Effector memory CD8-positive, alpha-beta T cell (primary cell): ENCODE data around the gene PTPN2.

ENCODE experiments used
- ATAC-seq: fragments of 150-1000 bp; cut with Tn5 transposase; replicated peaks from 2 replicates; pipeline ENCODE4 v1.10.0; 2021; ENCODE audit warnings: mild to moderate bottlenecking, moderate library complexity
- DNase-seq, 3 experiments: peaks; one replicate each; pipeline ENCODE4 v3.0.0; 2021
- H3K27ac Mint-ChIP-seq, 2 donors: one replicate each; pipeline ENCODE4 v1.8.0; 2022; ENCODE audit warnings: mild to moderate bottlenecking in 2 of 2, mixed read lengths in 2 of 2, moderate library complexity in 2 of 2
- H3K27me3 Mint-ChIP-seq, 2 donors: one replicate each; pipeline ENCODE4 v1.8.0; 2022; ENCODE audit warnings: mixed read lengths in 2 of 2
- H3K36me3 Mint-ChIP-seq: one replicate; pipeline ENCODE4 v1.8.0; 2022; ENCODE audit warnings: mild to moderate bottlenecking, moderate library complexity, mixed read lengths; ENCODE audit not compliant: insufficient read depth
- H3K4me1 Mint-ChIP-seq, 2 donors: one replicate each; pipeline ENCODE4 v1.8.0; 2022; ENCODE audit warnings: low read depth in 2 of 2, mixed read lengths in 2 of 2
- H3K4me3 Mint-ChIP-seq, 2 donors: one replicate each; pipeline ENCODE4 v1.8.0; 2022; ENCODE audit warnings: mild to moderate bottlenecking in 2 of 2, mixed read lengths in 2 of 2, moderate library complexity in 2 of 2
- H3K9me3 Mint-ChIP-seq, 2 donors: one replicate each; pipeline ENCODE4 v1.8.0; 2022; ENCODE audit warnings: mixed read lengths in 2 of 2
- total RNA-seq, 9 experiments: gene quantifications; one replicate each; lab custom pipeline; 2026; lab: John Stamatoyannopoulos, UW

PTPN2 gene
- total RNA-seq = 64.3 to 110 (median 88.1) reads per million in 9 experiments

DNA sequence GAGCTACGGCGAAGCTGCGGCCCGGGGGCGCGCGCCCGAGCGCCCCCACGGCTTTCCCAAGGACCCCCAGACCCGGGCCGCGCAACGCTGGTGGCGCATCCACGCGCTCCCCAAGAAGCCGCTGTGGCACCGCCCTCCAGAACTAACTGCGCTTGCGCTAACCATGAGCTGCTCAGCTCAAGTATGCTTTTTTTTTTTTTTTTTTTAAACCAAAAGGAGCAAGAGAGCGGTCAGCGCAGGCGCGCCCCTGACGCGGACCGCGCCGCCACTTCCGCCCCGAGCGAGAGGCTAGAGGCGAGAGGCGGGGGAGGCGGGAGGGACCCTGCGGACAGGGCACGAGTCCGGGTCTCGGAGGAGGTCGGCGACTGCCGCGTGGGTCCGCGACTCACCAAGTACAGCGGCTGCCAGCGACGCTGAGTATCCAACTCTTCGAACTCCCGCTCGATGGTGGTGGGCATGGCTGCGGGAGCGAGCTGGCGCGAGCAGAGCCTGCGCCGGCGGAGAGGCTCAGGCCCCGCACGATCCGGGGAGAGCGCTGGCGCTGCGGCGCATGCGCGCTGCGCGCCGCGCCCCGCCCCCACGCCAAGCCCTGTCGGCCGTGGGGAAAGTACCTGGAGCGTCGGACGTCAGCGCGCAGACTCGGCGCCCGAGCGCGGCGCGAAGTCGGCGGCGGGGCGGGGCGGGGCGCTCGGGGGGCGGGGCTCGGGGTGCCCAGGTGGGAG is at the start of gene PTPN2:
PTPN2 (minus strand) TSS at position 554 of the 722 bp plus-strand sequence; CDS start at position 458, 96 bp downstream.
- H3K4me1 Mint-ChIP-seq = peaks cover 35 to 41% of the 10 kb centered on the region in 2 donors
- H3K9me3 Mint-ChIP-seq = no peaks in the 10 kb centered on the region
- peaks cover 24% of the 10 kb centered on the region for H3K36me3 Mint-ChIP-seq
- ATAC-seq (peak; percentile 83), DNase-seq (peak; percentile 87 to 91 (median 90))
- peak within 1 kb of the TSS; percentile 89 to 94 for H3K4me3 Mint-ChIP-seq
- peak within 1 kb of the TSS; percentile 96 to 97 for H3K27ac Mint-ChIP-seq
- H3K27me3 Mint-ChIP-seq = no peaks in the 10 kb centered on the region

DNA sequence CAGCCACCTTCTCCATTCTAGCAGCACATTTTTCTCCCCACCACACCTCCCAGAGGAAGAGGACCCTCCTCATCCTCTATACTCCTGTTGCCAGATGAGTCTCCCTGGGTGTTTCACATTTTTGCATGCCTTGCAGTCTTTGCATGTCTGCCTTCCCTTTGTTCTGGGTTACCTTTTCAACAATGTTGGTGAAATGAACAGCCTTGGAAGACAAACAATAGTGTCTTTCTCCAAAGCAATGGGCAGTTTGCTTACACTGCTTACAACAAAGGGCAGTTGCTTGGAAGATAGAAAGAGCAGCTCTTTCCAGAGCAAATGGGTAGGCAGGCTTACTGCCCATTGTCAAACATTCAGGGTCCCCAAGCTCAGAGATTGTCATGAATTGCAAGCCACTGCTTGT is 49.3 kb upstream of the PTPN2 start:
- Mint-ChIP-seq H3K4me3 (no peak overlapping the region), H3K9me3 (no peaks in the 10 kb centered on the region), H3K36me3 (peaks cover 6% of the 10 kb centered on the region), H3K27ac (peak overlapping the region in 1 of 2 donors; percentile 44), H3K27me3 (peaks cover 0 to 8% of the 10 kb centered on the region in 2 donors), H3K4me1 (peaks cover 18 to 23% of the 10 kb centered on the region in 2 donors)
- no peak for ATAC-seq
- no peak for DNase-seq

DNA sequence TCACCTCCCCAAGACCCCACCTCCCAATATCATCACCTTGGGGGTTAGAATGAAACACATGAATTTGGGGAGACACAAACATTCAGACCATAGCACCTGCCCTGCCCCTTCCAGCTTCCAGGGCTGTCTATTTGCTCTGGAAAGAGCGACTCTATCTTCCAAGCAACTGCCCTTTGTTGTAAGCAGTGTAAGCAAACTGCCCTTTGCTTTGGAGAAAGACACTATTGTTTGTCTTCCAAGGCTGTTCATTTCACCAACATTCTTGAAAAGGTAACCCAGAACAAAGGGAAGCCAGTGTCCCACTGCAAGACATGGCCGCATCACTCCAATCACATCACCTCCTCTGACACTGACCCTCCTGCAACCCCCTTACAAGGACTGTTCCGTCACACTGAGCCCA is 46.9 kb upstream of the PTPN2 start:
- Mint-ChIP-seq H3K4me1 (peaks cover 18 to 23% of the 10 kb centered on the region in 2 donors), H3K27ac (peak overlapping the region in 1 of 2 donors; percentile 92), H3K9me3 (no peaks in the 10 kb centered on the region), H3K27me3 (peaks cover 0 to 5% of the 10 kb centered on the region in 2 donors), H3K4me3 (no peak overlapping the region), H3K36me3 (peaks cover 3% of the 10 kb centered on the region)
- ATAC-seq (no peak), DNase-seq (no peak)

DNA sequence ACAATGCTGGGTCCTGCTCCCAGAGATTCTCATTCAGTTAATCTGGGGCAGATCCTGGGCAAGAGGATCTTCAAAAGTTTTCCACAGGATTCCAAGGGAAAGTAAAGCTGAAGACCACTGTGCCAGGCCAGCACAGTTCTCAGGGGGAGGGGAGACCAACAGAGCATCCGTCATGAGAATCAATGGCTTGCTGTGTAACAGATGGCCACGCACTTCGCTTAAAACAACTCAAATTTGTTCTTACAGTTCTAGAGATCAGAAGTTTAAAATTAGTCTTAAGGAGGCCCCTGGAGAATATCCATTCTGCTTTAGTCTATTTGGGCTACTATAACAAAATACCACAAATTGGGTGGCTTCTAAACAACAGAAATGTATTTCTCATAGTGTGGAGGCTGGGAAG is 46.3 kb upstream of the PTPN2 start:
- ATAC-seq (no peak), DNase-seq (no peak)
- Mint-ChIP-seq H3K9me3 (no peaks in the 10 kb centered on the region), H3K4me1 (peaks cover 18 to 23% of the 10 kb centered on the region in 2 donors), H3K4me3 (peak overlapping the region in 1 of 2 donors; percentile 25), H3K27ac (peak overlapping the region; percentile 46 to 92), H3K27me3 (no peaks in the 10 kb centered on the region), H3K36me3 (peaks cover 3% of the 10 kb centered on the region)

DNA sequence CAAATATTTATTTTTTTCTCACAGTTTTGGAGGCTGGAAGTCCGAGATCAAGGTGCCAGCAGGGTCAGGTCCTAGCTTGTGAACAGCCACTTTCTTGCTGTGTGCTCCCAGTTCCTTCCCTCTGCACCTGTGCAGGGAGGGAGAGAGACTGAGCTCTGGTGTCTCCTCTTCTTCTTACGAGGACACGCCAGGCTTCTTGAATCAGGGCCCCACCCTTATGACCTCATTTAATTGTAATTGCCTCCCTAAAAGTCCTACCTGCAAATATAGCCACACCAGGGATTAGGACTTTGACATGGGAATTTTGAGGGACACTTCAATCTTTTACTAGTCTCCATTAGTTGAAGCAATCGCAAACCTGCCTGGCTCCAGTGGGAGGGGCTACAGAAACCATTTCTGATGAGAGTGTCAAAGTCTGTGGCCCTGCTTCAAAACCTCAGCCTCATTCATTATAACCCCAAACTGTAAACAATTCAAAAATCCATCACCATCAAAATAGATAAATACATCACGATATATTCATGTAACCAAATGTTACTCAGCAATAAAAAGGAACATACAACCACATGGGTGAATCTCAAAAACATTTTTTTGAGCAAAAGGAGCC is 45.5 kb upstream of the PTPN2 start:
- Mint-ChIP-seq H3K4me3 (peak overlapping the region; percentile 22 to 25), H3K4me1 (peaks cover 16 to 21% of the 10 kb centered on the region in 2 donors), H3K9me3 (no peaks in the 10 kb centered on the region), H3K27me3 (no peaks in the 10 kb centered on the region), H3K36me3 (peaks cover 3% of the 10 kb centered on the region), H3K27ac (peak overlapping the region; percentile 46 to 92)
- peak; percentile 84 for ATAC-seq
- DNase-seq = peak; percentile 24 to 48 (median 33)

DNA sequence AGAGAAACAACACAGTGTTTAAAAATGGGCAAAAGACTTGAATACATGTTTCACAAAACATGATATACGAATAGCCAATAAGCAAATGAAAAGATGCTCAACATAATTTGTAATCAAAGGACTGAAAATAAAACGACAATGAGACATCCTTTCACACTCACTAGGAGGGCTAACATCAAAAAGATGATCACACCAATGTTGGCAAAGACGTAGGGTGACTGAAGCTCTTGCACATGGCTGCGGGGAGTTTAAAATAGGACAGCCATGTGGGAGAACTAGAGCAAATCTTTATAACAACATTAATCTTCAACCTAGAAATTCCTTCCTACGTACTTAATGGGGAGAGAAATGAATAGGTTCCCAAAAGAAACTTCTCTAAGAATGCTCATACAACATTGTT is 44.6 kb upstream of the PTPN2 start:
- H3K36me3 Mint-ChIP-seq = peaks cover 3% of the 10 kb centered on the region
- no peaks in the 10 kb centered on the region for H3K9me3 Mint-ChIP-seq
- no peak overlapping the region for H3K27ac Mint-ChIP-seq
- ATAC-seq (no peak), DNase-seq (no peak)
- H3K4me3 Mint-ChIP-seq = no peak overlapping the region
- peaks cover 14 to 19% of the 10 kb centered on the region in 2 donors for H3K4me1 Mint-ChIP-seq
- H3K27me3 Mint-ChIP-seq = no peaks in the 10 kb centered on the region

DNA sequence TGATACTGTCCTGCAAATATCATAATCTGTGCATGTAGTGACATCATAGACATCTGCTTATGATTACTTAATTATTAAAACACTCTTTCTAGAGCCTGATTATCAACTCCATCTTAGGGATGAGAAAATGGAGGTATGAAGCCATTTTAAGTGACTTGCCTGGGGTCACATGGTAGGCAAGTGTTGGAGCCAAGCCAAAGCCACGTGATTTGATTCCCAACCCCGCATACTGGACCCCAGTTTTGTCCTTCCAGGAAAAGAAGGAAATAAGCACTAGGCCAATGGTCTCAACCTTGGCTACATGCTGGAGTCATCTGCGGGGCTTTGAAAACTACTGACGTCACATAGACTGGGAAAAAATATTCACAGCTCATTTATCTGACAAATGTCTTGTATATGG is 44.2 kb upstream of the PTPN2 start:
- Mint-ChIP-seq H3K4me3 (no peak overlapping the region), H3K9me3 (no peaks in the 10 kb centered on the region), H3K4me1 (peaks cover 12 to 19% of the 10 kb centered on the region in 2 donors), H3K27ac (no peak overlapping the region), H3K27me3 (no peaks in the 10 kb centered on the region), H3K36me3 (peaks cover 3% of the 10 kb centered on the region)
- ATAC-seq (no peak), DNase-seq (no peak)

DNA sequence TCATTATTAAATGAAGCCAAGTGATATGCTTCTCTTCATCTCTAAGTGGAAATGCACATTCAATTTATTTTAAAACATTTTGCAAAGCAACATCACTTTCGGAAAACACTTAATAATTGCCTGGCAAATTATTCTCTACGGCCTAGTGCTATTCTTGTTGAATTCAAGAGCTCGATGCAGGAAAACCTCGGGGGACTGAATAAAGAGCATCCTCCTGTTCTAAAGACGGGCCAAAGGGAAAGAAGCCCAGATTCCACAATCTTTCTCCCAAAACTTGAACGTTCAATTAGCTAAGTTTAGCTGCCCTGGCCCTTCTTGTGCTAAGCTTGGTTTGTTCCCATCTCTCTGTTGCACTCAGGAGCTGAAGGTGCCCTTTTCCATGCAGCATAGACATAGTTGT is 40.6 kb upstream of the PTPN2 start:
- H3K27ac Mint-ChIP-seq = no peak overlapping the region
- no peak overlapping the region for H3K4me3 Mint-ChIP-seq
- H3K36me3 Mint-ChIP-seq = no peaks in the 10 kb centered on the region
- DNase-seq = no peak
- no peaks in the 10 kb centered on the region for H3K9me3 Mint-ChIP-seq
- H3K27me3 Mint-ChIP-seq = no peaks in the 10 kb centered on the region
- ATAC-seq = no peak
- peaks cover 16 to 32% of the 10 kb centered on the region in 2 donors for H3K4me1 Mint-ChIP-seq

DNA sequence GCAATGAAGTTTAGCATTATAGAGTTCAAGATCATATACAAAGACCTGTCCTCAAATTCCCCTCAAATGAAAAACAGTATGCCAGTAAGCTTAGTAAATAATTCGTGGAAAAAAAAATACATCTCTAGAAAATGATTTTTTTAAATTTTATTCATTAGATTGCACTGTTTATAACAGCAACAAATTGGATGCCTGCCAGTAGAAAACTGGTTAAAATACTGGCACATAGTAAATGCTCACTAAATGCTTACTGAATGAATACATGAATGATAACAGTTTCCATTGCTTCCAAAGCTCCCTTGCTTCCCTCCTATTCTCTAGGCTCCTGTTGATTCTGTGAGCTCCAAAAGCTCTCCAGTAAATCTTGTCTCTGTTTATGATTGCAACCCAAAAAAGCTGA is 38.2 kb upstream of the PTPN2 start:
- H3K27me3 Mint-ChIP-seq = no peaks in the 10 kb centered on the region
- H3K27ac Mint-ChIP-seq = no peak overlapping the region
- H3K36me3 Mint-ChIP-seq = no peaks in the 10 kb centered on the region
- peak overlapping the region in 1 of 2 donors; percentile 25 for H3K4me3 Mint-ChIP-seq
- peaks cover 14 to 32% of the 10 kb centered on the region in 2 donors for H3K4me1 Mint-ChIP-seq
- ATAC-seq (no peak), DNase-seq (no peak)
- no peaks in the 10 kb centered on the region for H3K9me3 Mint-ChIP-seq

DNA sequence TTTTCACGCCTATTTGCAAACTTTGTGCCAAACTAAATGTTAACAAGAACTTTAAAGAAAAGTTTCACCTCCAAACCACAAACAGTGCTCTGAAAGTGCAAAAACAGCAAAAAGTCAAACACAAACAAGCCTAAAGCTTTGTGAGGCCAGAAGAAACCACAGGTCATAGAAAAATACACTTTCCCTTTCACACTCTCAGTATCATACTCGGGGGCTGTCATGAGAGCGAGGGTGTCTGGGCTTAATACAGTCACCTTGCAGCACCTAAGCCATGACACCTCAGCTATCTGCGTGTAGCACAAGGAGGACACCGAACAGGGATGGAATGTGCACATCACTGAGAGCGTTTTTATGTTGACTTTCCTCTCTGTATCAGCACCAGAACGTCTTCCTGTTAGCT is 37.1 kb upstream of the PTPN2 start:
- Mint-ChIP-seq H3K27ac (peak overlapping the region; percentile 38 to 74), H3K36me3 (no peaks in the 10 kb centered on the region), H3K4me3 (peak overlapping the region; percentile 44 to 58), H3K9me3 (no peaks in the 10 kb centered on the region), H3K4me1 (peaks cover 14 to 32% of the 10 kb centered on the region in 2 donors), H3K27me3 (no peaks in the 10 kb centered on the region)
- DNase-seq = peak; percentile 52 to 63 (median 53)
- ATAC-seq = peak; percentile 93

DNA sequence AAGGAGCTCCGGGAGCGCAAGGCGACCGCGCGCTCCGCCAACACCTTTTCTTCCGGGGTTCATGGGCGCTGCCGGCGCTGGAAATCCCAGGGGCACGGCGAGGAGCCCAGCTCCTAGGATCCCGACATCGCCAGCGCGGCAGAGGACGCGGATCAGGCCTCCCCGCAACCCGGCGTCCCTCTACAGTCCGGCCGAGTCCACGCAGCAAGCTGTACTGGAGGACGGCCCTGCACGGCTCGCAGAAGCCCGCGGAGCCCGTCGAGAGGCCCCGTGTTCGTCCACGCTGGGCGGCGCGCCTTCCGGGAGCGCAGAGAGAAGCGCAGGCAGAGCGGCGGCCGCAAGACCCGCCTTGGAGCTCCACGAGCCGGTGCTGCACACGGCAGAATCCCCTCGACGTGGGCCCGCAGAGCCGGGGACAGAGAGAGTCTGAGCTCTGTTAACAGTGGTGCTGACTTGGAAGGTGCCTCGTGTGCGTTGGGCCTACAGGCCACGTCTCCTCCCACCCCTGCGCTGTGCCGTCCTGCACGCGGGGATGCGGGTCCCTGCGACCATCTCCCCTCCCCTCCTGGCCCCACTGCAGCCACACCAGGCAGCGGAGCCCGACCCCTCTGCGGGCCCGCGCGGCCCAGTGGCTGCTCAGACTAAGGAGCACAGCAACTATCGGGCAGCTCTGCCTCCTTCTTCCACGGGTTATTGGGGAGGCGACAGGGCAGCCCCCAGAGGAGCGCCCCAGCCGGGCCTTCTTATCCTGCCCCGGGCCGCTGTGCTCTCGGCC is 28.1 kb upstream of the PTPN2 start:
- H3K27me3 Mint-ChIP-seq = no peaks in the 10 kb centered on the region
- peaks cover 4 to 7% of the 10 kb centered on the region in 2 donors for H3K4me1 Mint-ChIP-seq
- DNase-seq (no peak), ATAC-seq (no peak)
- peaks cover 0 to 1% of the 10 kb centered on the region in 2 donors for H3K9me3 Mint-ChIP-seq
- H3K4me3 Mint-ChIP-seq = peak overlapping the region in 1 of 2 donors; percentile 7
- H3K27ac Mint-ChIP-seq = no peak overlapping the region
- no peaks in the 10 kb centered on the region for H3K36me3 Mint-ChIP-seq

DNA sequence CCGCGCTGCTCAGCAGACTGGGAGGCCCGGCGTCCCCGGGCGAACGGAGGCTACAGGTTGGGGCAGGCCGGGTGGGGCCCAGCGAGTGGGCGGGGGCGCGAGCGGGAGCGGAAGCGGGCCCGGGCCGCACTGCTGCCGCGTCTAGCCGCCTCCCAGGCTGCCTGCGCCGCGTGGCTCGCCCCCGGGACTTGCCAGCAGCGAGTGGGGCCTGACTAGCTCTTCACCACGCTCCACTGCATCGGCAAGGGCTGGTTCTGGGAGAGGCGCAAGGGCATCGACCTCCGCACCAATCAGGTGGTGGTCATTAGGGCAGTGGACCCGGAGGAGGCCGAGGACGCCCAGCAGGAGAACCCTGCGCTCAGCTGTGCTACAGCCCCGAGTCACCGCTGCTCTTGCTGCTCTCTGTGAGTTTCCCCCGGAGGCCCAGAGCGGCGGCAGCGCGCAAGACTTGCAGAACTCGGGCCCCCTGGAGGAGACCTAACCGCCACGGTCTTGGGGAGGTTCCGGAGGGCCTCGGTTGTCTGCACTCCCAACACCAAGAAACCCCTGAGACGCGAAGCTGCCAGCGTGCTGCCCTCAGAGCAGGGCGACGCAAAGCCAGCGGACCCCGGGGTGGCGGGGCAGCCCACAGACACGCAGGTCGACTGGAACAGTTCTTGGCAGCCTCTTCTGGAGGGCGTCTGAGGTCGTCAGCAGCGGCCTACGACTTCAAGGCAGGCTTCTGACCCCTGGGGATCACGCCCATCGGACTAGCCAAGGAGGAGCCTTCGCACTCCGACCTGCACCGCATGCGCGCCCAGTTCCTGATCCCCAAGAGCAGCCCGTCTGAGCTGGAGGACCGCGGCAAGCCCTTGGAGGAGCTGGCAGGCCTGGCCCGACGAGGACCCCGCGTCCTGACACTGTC is 27.2 kb upstream of the PTPN2 start:
- H3K9me3 Mint-ChIP-seq = peaks cover 0 to 1% of the 10 kb centered on the region in 2 donors
- no peaks in the 10 kb centered on the region for H3K27me3 Mint-ChIP-seq
- peaks cover 4 to 7% of the 10 kb centered on the region in 2 donors for H3K4me1 Mint-ChIP-seq
- H3K36me3 Mint-ChIP-seq = no peaks in the 10 kb centered on the region
- peak overlapping the region; percentile 58 to 68 for H3K4me3 Mint-ChIP-seq
- H3K27ac Mint-ChIP-seq = peak overlapping the region in 1 of 2 donors; percentile 68
- DNase-seq = peak; percentile 47 to 62 (median 53)
- peak; percentile 99 for ATAC-seq
